ENCODE data around the gene CDC42BPA.

GRCh38 chr1:227213426-227213825 lies 104.9 kb downstream of the CDC42BPA start:
- TF ChIP-seq FOXK2 (IDR thresholded peaks at IDR 0.05): no peak
- no peak for TF ChIP-seq TARDBP (IDR thresholded peaks at IDR 0.05)
- TF ChIP-seq HDGF (IDR thresholded peaks at IDR 0.05; ENCODE audit: borderline replicate concordance): no peak
- TF ChIP-seq BHLHE40 (IDR thresholded peaks at IDR 0.05; ENCODE audit: borderline replicate concordance): no peak
- no peak for TF ChIP-seq ARNT (IDR thresholded peaks at IDR 0.05)
